ENCODE data around the gene CFAP61. TPM values are rescaled to one million over a fixed set of nuclear protein-coding genes. Genes with fewer than 3 reads are reported as not detected.
"Not testable (repeated sequence)": the region's sequence is repeated elsewhere in the genome, so short reads cannot be mapped to it uniquely, and the experiment has no call there.

The CFAP61 gene
- total RNA-seq, 1 donor from 2014 or later, result not detected

DNA sequence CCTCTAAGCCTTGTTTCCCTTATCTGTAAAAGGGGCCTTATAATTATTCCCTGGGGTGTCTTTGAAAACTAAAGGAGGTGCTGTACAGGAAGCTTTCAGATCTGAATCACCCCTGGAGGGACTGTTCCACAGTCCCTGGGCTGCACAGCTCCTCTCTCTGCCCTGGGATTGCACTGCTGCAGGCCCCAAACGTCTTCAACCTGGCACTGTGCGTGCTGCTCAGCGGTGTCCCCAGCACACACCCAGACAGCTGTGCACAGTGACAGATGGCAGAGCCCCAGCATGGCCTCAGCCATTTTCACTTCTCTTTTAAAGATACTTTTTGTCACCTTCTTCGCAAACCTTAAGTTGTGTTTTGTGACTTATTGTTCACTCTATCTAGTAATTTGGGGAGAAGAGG lies 264.9 kb downstream of the CFAP61 start:
- intact Hi-C loops (cut with micrococcal nuclease), result no loop called here

DNA sequence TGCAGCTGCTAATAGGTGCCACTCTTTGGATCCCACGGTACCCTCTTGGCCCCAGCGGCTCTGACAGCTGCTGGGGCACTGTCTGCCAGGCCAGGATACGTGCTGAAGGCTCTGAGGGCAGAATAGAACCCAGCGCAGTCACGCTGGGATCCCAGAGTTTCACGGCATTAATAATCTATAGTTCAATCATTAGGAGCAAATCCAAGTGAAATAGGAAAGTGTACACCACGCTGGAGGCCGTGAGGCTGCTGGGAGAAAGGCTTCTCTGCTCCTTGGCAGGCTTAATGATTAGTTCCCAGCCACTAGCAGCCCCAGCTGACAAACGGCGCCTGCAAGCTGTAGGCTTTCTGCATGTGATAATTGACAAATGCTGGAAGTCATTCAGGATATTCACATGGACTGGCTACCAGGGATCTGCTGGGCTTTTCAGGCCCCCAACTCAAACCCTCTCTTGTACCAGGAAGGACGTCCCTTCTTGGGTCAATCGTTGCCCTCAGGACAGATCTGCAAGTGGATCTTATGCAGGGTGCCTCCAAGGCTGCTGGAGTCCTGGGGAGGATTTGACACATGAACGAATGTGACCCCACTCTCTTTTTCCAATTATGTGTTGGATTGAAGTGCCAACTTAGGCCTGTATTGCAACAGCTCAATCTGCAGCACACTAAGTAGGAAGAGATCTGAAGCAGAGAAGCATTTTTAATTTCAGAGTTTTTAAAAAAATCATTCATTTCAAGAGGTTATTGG lies 265.5 kb downstream of the CFAP61 start:
- intact Hi-C loops (cut with micrococcal nuclease), result no loop called here

DNA sequence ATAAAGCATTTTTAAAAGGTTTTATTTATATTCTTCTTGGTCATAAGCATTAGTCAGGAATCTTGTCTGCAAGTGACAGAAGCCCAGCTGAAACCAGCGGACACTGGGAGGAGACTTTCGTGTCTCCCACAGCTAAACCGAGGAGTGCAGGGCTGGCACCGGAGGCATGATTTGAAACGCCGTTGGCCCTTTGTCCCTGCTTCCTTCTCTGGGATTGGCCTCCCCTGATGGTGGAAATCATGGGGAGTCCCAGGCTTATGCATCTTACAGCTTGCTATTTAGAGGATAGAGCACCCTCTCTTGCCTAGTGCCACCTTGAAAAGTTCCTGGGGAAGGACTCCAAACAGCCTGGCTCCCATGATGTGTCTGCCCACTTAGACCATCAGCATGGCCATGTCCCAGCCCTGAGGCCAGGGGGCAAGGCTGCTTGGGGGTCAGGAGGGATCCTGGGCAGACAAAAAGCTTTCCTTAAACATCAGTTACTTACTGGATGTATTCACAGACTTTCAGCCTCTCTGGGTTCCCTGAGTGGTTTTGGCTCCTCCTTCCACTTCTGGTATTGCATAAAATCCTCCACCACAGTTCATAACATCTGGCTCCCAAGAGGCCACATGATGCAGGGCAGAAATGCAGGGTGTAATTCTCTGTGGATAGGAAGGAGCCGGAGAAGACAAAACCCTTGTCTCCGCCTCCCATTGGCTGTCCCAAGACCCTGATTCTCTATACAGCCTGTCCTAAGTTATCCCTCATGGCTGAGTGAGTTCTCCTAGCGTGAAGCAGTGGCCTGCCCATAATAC lies 266.2 kb downstream of the CFAP61 start:
- intact Hi-C loops (cut with micrococcal nuclease), result no loop called here

DNA sequence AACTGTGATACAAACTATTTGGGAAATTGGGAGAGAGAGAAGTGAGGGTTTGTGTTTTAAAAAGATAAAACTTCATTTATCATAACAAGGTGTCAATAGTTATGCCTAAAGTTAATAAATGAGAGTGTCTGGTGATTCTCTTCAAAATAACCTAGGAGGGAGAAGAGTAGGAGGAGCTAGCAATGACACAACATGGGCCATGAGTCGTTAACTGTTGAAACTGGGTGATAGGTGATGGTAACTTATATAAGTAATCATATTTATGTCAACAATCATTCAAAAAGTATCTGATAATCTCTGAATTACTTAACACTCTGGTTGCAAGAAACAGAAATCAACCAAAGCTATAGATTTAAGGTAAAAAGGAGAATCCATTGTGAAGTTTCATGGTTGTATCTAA lies 268.8 kb downstream of the CFAP61 start:
- intact Hi-C loops (cut with micrococcal nuclease), result no loop called here

DNA sequence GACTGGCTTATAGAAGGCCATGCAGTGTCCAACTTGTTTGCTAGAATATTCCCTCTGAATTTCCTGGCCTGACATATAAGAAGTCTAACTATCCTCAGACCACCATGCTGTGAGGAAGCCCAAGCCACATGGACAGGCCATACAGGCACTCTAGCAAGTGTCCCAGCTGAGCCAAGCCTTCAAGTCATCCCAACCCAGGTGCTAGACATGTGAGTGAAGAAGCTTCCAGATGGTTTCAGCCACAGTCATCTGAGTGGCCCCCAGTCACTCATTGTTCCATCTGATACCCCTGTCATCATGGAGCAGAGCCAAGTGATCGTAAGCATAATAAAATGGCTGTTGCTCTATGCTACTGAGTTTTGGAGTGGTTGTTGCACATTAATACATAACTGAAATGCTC lies 269.6 kb downstream of the CFAP61 start:
- intact Hi-C loops (cut with micrococcal nuclease), result no loop called here

DNA sequence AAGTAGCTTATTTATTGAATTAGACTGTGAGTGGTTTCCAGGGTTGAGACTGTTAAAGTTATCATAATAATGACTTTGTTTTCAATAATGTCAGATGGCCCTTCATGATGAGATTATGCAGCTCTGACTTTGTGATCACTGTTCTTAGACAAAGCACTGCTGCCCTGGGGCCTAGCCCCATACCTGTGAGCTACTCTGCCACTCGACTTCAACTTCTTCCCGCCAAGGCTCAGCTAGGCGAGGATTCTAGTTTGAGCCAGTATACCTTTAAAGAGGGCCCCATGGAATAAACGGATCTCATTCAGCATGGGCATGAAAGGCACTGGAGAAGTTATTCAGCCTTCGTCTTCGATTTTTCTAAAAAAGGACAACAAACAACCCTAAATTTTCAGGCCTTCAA lies 270.6 kb downstream of the CFAP61 start:
- intact Hi-C loops (cut with micrococcal nuclease), result no loop called here

DNA sequence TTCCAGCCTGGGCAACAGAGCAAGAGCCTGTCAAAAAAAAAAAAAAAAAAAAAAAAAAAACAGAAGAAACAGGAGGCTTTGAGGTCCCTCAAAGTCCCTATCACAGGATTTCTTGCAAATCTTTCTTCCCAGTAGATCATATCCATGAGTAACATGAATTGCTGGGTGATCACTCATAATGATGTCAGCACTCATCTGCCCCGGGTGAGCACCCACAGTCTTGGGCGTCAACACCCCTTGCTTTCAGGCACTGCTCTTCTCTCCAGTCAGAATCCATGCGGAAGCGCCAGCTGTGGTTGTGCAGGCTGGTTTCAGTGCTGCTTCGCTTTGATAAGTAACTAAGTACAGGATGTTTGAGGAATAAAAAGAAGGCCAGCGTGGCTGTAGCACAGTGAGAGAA lies 275.4 kb downstream of the CFAP61 start:
- intact Hi-C loops (cut with micrococcal nuclease), result no loop called here

DNA sequence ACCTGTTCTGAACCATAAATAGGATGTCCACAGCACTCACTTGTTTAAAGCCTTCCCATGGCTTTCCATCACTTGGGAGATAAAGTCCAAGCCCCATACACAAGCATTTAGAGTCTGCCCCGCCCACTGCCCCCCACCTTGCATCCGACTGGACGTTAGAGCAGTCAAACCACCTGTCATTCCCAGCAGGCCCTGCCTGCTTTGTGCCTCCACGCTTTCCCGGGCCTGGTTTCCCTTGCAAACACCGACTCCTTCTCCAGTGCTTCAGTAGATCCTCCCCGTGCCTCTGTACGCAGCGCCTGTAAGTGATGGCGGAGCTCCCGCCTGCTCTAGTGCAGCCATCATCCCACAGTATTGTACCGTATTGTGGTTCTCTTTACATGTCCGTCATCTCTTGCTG lies 277.2 kb downstream of the CFAP61 start:
- intact Hi-C loops (cut with micrococcal nuclease), result no loop called here

DNA sequence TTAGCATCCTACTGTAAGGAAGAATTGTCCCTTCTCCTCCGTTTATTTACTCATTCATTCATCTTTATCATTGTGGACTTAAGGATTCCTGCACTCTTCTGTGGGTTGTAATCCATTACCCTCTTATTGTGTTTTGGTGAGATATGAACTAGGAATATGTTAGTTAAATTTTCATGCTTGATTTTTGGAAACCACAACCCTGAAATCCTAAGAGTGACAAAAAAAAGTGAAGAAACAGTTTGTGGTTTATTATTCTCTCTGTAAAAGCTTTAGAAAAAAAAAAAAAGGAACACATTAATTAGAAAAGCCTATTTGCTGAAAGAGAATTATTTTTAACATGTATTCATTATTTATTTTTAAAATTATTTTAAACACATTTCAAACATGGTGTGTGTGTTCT lies 278.8 kb downstream of the CFAP61 start:
- intact Hi-C loops (cut with micrococcal nuclease), result no loop called here

DNA sequence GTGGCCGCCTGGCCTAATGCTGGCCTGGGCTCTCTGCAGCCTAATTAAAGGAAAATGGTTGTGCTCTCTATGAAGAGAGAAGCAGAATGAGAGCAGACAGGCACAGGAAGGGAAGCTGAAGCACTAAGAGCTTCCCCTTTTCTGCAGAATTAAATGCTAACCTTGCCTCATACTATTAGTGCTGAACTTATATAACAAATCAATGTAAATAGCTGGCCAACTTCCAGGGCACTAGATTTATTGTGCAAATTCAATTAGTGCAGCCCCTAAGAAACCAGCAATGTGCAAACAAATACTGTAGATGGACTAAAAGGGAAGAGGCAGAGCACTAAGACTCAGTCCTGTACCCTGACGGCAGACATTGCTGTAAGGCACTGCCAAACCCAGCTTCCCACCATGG lies 279.5 kb downstream of the CFAP61 start:
- intact Hi-C loops (cut with micrococcal nuclease), result no loop called here

DNA sequence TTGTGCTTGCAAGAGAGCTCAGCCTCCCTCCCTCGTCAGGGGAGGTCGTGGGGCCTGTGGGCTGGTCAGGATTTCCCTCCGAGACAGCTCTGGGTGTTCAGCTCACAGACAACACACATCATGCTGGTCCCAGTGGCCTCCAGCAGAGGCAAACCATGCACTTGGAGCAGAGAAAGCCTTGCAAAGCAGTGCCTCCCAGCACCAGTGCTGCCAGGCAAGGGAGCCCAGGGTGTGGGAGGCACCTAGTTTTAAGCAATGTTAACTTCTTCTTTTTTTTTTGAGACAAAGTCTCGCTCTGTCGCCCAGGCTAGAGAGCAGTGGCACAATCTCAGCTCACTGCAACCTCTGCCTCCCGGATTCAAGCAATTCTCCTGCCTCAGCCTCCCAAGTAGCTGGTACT lies 281.5 kb downstream of the CFAP61 start:
- intact Hi-C loops (cut with micrococcal nuclease), result no loop called here

DNA sequence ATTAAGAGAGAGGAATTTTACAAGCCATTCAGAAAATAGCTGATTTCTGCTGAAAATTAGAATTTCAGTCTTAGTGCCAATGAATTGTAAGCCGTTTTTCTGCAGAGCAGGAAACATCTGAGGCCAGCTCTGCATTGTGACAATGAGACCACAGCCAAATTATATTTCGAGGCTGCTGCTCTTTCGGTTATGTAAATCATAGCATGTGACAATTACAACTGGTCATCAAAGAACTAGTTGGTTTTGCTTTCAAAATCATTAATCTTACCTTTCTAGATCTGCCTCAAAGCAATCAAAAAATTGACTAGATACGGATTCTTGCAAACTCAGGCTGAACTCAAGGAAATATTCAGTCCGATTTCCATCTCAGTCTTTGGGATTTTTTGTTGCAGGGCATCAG lies 282.2 kb downstream of the CFAP61 start:
- intact Hi-C loops (cut with micrococcal nuclease), result no loop called here

DNA sequence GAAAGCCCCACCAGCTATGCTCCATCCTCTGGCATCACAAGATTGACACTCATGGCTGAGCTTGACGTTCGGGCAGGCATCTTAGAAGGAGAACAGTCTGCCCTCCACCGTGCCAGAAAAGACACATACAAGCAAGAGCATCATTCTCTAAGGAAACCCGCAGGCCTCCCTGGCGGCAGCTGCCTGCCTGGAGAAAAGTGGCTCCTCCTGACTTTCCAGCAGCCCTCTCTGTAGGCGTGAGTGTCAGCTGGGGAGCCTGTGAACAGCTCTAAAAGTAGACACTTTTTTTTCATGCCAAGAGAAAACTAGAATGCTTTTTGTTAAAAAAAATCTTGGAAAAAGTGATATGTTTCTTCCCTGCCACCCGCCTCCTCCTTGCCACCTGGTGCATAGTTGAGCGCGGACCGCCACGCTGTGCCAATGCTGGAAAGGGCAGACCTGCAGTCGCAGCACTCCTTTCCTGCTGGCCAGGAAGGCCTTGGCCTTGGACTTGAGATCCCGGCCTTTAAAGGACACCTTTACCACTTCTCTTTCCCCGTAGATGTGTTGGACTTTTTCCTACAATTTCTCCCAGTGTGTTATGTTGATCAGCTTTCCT lies 285.9 kb downstream of the CFAP61 start:
- intact Hi-C loops (cut with micrococcal nuclease), result no loop called here

DNA sequence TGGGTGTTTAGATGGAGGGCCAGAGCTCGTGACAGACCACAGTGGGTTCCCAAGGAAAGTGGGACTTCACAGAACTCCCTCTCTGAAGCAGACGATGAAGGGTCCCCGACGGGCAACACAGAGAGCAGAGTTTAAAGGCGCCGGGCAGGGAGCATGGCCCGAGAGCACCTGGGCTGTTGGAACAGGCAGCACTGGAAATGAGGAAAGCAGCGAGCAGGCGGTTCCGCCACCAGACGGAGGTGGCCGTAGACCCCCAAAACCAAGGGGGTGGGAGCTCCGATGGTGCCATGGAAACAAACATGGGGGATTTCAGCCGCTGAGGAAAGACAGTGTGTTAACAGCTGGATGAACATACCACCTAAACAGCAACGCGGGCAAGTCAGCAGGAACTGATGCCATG lies 288.1 kb downstream of the CFAP61 start:
- intact Hi-C loops (cut with micrococcal nuclease), result no loop called here

DNA sequence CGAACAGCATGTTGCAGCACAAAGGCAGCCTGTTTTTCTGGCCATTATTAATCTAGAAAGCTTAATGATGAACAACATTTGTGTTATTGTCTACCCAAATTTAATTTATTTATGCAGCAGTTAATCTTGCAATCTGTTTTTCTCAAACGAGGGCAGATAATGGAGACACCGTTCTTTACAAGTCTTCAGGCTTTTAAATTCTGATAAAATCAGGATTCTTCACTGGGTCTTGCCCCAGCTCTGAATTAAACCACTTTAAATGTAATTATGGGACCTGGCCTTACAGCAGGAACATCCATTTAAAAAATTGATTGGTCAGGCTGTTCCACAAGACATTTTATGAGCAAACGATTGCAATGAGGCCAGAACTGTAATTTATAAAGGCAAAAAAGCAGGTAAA lies 289.0 kb downstream of the CFAP61 start:
- intact Hi-C loops (cut with micrococcal nuclease), result no loop called here

DNA sequence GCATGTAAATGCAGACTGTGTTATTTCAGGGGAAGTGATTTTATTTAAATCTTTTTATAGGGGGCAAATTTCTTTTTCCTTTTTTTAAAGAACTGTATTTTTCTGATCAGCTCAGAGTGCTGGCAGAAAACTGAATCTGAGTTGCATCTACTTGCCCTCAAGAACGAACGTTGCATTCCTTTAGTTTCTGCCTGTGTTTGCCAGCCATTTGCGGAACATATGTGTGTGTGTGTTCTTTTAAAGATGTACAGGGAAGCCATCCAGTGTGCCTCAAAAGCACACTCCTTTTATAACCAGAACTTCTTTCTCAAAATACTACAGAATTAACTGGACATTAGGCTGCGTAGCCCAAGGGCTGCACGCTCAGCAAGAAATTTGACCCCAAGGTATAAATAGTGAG lies 289.7 kb downstream of the CFAP61 start:
- intact Hi-C loops (cut with micrococcal nuclease), result no loop called here

DNA sequence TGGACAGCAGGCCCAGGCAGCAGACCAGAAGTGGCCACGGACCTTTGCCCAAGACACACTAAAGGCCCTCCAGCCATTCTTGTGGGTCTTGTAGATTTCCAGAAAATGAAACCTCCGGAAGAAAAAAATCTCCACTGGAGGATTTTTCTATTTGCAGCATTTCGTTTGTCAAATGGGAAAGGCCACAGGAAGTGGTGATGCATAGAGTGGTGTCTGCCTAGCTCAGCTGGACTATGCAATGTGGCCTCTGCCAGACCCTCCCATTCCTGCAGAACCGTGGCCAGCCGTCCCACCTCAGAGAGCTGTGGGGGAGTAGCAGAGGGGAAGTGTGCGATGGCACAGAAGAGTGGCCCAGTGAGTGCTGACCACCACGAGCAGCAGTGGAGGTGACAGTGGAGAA lies 291.6 kb downstream of the CFAP61 start:
- intact Hi-C loops (cut with micrococcal nuclease), result no loop called here

DNA sequence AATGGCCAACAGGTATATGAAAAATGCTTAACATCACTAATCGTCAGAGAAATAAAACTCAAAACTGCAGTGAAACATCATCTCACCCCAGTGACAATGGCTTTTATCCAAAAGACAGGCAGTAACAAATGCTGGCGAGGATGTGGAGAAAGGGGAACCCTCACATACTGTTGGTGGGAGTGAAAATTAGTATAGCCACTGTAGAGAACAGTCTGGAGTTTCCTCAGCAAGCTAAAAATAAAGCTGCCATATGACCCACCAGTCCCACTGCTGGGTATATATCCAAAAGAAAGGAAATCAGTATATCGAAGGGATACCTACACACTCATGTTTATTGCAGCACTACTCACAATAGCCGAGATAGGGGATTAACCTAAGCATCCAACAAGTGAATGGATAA lies 292.1 kb downstream of the CFAP61 start:
- intact Hi-C loops (cut with micrococcal nuclease), result no loop called here

DNA sequence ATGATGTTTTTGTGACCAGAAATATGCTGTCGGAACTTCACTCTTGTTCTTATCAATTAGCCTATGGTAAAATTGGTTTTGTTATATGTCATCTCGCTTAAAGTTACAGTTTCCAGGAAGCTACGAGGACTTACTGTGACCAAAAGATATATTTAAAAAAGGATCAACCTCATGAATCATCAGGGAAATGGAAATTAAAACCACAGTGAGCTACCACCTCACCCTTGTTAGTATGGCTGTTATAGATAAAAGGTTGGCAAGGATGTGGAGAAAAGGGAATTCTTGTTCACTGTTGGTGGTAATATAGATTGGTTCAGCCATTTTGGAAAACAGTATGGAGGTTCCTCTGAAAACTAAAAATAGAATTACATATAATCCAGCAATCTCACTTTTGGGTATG lies 301.2 kb downstream of the CFAP61 start:
- intact Hi-C loops (cut with micrococcal nuclease), result no loop called here

DNA sequence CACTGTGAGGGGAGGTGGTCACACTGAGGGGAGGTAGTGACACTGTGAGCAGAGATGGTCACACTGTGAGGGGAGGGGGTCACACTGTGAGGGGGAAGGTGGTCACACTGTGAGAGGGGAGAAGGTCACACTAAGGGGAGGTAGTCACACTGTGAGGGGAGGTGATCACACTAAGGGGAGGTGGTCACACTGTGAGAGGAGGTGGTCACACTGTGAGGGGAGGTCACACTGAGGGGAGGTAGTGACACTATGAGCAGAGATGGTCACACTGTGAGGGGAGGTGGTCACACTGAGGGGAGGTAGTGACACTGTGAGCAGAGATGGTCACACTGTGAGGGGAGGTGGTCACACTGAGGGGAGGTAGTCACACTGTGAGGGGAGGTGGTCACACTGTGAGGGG lies 303.2 kb downstream of the CFAP61 start:
- intact Hi-C loops (cut with micrococcal nuclease), result not testable (repeated sequence)

DNA sequence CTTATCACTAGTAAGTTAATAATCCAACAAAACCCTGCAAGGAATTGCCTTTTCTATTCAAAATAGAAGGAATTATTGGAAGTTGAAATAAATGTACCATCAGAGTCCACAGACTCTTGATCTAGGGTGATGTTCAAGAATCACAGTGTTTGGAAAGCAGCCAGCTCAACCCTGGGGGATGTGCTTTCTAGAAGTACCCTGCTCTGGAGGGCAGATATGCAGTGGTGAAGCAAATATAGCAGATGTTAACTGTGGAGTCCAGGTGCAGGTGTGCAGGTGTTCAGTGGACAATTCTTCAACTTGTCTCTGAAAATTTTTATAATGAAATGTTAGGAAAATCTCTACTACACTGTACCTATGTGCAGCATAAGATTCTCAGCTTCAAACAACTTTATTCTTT lies 306.5 kb downstream of the CFAP61 start:
- intact Hi-C loops (cut with micrococcal nuclease), result no loop called here

DNA sequence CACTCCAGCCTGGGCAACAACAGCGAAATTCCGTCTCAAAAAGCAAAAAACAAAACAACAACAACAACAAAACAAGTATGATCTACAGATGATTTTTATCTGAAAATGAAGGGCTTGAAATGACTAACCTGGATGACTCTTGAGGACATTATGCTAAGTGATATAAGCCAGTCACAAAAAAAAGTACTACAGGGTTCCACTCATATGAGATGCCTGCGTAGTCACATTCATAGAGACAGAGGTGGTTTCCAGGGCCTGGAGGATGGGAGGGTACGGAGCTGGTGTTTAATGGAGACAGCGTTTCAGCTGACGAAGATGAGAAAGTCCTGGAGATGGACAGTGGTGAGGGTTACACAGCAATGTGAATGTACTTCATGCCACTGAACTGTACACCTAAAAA lies 307.3 kb downstream of the CFAP61 start:
- intact Hi-C loops (cut with micrococcal nuclease), result loop anchor here (1.0 to 10.0 kb wide), 4 partner anchors 209 to 1035 kb away; partner anchors contain the start of gene NKX2-4

All from T-helper 2 cell treated with Interferon-gamma antibody and Interleukin-4, amounts not matched to agents 100 ng/mL and 5 ng/mL, for 36 hours (primary cell).